Measurements from ENCODE around the gene OSBPL9.

The OSBPL9 gene

DNA sequence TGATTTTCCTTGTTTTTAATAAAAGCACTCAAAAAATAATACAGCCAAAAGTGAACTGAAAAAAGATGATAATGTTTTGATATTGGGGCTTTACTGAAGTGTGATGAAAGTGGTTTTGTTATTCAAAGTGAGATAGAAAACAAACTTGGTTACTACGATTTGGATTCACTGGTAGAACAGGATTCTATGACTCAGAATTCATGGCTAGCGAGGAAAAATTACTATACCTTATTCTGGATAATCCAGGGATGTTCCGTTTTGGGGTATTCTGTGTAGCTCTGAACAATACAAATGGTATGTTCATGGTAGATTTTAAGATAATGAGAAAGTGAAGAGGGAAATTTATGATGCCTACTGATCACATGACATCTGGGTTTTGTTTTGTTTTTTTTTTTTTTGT, 144.0 kb downstream of the OSBPL9 start:
- no peak for TF ChIP-seq CTCF (IDR thresholded peaks at IDR 0.05; ENCODE audit: control insufficient read depth, insufficient read depth, low read depth, low read length, missing control alignments)
- no peak for DNase-seq (ENCODE audit: low read depth)

DNA sequence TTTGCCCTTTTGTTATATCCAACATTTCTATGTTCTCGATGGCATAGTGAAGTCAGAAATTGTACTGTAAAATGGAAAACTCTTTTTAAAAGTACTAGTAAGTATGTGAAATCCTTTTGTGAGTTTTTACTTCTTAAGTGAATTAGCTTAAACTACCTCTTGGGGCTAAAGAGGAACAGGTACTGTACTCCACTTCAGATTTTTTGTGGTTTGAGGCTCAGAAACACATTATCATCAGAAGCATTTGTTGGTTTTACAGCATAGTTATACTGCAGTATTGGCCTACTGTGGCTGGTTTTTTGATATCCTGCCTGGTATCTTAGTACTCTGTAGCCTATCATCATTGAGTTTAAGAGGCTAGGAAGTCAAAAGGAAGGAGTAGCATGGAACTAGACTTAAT, 144.5 kb downstream of the OSBPL9 start:
- no peak overlapping the region for H3K4me3 ChIP-seq (ENCODE audit: control insufficient read depth, low read depth, low read length)
- DNase-seq (ENCODE audit: low read depth): no peak
- no peak for TF ChIP-seq CTCF (IDR thresholded peaks at IDR 0.05; ENCODE audit: control insufficient read depth, insufficient read depth, low read depth, low read length, missing control alignments)

More for the DNA sequence above, 144.0 kb downstream of the OSBPL9 start:
- no peak overlapping the region for H3K4me3 ChIP-seq (ENCODE audit: control insufficient read depth, low read depth, low read length)

DNA sequence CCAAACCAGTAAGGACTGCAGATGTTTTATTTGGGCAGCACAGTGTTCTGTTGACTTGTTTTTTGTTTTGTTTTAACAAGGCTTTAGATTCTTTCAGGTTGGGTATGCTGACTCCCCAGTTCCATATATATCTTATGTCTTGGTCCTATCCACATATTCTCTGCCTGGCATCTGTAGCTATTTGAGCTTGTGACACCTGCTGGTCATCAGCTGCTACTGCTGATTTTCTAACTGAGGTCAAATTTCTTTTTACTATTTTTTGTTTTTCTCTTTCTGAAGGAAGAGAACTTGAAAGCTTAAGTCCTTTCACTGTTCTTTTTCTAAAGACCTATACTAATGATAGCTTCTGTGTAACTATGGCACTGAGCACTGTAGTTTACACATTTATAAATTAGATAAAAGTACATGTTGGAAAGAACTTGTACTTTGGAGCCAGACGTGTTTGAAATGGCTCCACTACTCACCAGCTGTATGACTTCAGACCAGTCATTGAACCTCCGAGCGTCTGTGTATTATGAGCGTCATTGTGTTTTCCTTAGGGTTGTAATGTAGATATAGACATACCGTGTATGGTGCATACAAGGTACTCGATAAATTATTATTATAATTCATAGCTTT, 152.2 kb downstream of the OSBPL9 start:
- H3K4me3 ChIP-seq (ENCODE audit: control insufficient read depth, low read depth, low read length): no peak overlapping the region
- peak; percentile 32 for DNase-seq (ENCODE audit: low read depth)
- TF ChIP-seq CTCF (IDR thresholded peaks at IDR 0.05; ENCODE audit: control insufficient read depth, insufficient read depth, low read depth, low read length, missing control alignments): peak; percentile 78

GRCh38 chr1:51776408-51776807, 159.5 kb downstream of the OSBPL9 start:
- no peak for TF ChIP-seq CTCF (IDR thresholded peaks at IDR 0.05; ENCODE audit: control insufficient read depth, insufficient read depth, low read depth, low read length, missing control alignments)
- DNase-seq (ENCODE audit: low read depth): no peak

GRCh38 chr1:51780927-51781326, 164.0 kb downstream of the OSBPL9 start:
- no peak for TF ChIP-seq CTCF (IDR thresholded peaks at IDR 0.05; ENCODE audit: control insufficient read depth, insufficient read depth, low read depth, low read length, missing control alignments)
- no peak for DNase-seq (ENCODE audit: low read depth)
- H3K4me3 ChIP-seq (ENCODE audit: control insufficient read depth, low read depth, low read length): no peak overlapping the region

More at GRCh38 chr1:51776408-51776807, 159.5 kb downstream of the OSBPL9 start:
- H3K4me3 ChIP-seq (ENCODE audit: control insufficient read depth, low read depth, low read length): no peak overlapping the region

- no peak for TF ChIP-seq CTCF (IDR thresholded peaks at IDR 0.05; ENCODE audit: control insufficient read depth, insufficient read depth, low read depth, low read length, missing control alignments)
- DNase-seq (ENCODE audit: low read depth): no peak
- H3K4me3 ChIP-seq (ENCODE audit: control insufficient read depth, low read depth, low read length): no peak overlapping the region
Measured at GRCh38 chr1:51784997-51785421, 168.1 kb downstream of the OSBPL9 start.
